Ureter (tissue), 1 donor: ENCODE data around the gene CPNE7. TPM values are rescaled to one million over a fixed set of nuclear protein-coding genes. Genes with fewer than 3 reads are reported as not detected.

ENCODE experiments used
- DNase-seq: peaks from one replicate; pipeline ENCODE4 v3.0.0-alpha.2; 2020; ENCODE audit warnings: low spot score
- total RNA-seq: library from RNA; stranded (reverse); gene quantifications from one replicate; pipeline ENCODE4 v1.2.4, GENCODE V29; 2023
- donor health status: DM: yes; HTN: yes; CAD: no.

Gene CPNE7
- 16.2 TPM for total RNA-seq

GRCh38 chr16:89575247-89576152 lies at the start of gene CPNE7:
CPNE7 (plus strand) TSS chr16:89575758; CDS start chr16:89575898, 140 bp downstream.
- no peak for DNase-seq

GRCh38 chr16:89529097-89529496 lies 46.5 kb upstream of the CPNE7 start:
- DNase-seq, result no peak

- DNase-seq, result no peak
Observed at GRCh38 chr16:89530401-89531381, 44.9 kb upstream of the CPNE7 start.

GRCh38 chr16:89531821-89532526 lies 43.6 kb upstream of the CPNE7 start:
- DNase-seq, result no peak

- no peak for DNase-seq
Observed at GRCh38 chr16:89534252-89534756, 41.3 kb upstream of the CPNE7 start.

- DNase-seq, result no peak
Observed at GRCh38 chr16:89536371-89536770, 39.2 kb upstream of the CPNE7 start.

GRCh38 chr16:89536886-89537548 lies 38.5 kb upstream of the CPNE7 start:
- DNase-seq, result no peak

- no peak for DNase-seq
Observed at GRCh38 chr16:89537549-89537925, 38.0 kb upstream of the CPNE7 start.

- DNase-seq, result no peak
Observed at GRCh38 chr16:89538286-89538685, 37.3 kb upstream of the CPNE7 start.

GRCh38 chr16:89540557-89540956 lies 35.0 kb upstream of the CPNE7 start:
- DNase-seq, result no peak

GRCh38 chr16:89541792-89542191 lies 33.8 kb upstream of the CPNE7 start:
- no peak for DNase-seq

GRCh38 chr16:89544113-89544512 lies 31.4 kb upstream of the CPNE7 start:
- no peak for DNase-seq

- no peak for DNase-seq
Observed at GRCh38 chr16:89544713-89545043, 30.9 kb upstream of the CPNE7 start.

- DNase-seq, result no peak
Observed at GRCh38 chr16:89545044-89545830, 30.3 kb upstream of the CPNE7 start.

GRCh38 chr16:89545831-89546574 lies 29.6 kb upstream of the CPNE7 start:
- no peak for DNase-seq

- DNase-seq, result no peak
Observed at GRCh38 chr16:89546781-89547180, 28.8 kb upstream of the CPNE7 start.

- no peak for DNase-seq
Observed at GRCh38 chr16:89547291-89547690, 28.3 kb upstream of the CPNE7 start.

GRCh38 chr16:89547860-89548259 lies 27.7 kb upstream of the CPNE7 start:
- DNase-seq, result no peak

- no peak for DNase-seq
Observed at GRCh38 chr16:89548344-89549006, 27.1 kb upstream of the CPNE7 start.
